H54 (cell line): ENCODE measurements around the gene FGD6.
"Not testable (repeated sequence)": the region's sequence is repeated elsewhere in the genome, so short reads cannot be mapped to it uniquely, and the experiment has no call there.

Experiments
- DNase-seq: peaks from one replicate; pipeline ENCODE4 v3.0.0; 2011; ENCODE audit warnings: low spot score, mixed read lengths; ENCODE audit not compliant: insufficient read length
- FAIRE-seq: peaks from 3 replicates; lab custom pipeline; 2011; peaks lifted over from hg19 to GRCh38; lab: Jason Lieb, UNC
- POLR2A ChIP-seq: IDR thresholded peaks from 2 replicates; pipeline ENCODE4 v1.6.1; 2011; ENCODE audit warnings: low read depth, mild to moderate bottlenecking, low read length

FGD6 gene

DNA sequence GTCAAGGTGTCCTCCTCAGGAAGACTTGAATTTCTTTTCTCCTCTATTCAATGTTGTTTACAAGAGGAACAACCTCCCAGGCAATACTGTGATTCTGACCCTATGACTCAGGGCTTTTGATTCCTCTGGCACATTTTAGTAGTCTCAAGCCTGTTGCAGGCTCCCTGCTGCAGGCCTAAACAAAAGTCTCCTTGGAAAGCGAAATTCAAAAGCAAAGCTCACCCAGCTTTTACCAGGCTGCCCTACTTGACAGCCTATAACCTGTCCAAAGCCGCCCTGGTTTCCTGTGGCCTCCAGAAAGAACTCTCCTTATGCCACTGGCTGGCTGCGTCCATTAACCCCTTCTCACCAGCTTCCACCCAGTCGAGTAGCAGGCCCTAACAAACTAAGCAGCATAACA lies 11.6 kb downstream of the FGD6 start:
- DNase-seq (peak; percentile 20), FAIRE-seq (peak; percentile 89)
- TF ChIP-seq POLR2A: no peak

DNA sequence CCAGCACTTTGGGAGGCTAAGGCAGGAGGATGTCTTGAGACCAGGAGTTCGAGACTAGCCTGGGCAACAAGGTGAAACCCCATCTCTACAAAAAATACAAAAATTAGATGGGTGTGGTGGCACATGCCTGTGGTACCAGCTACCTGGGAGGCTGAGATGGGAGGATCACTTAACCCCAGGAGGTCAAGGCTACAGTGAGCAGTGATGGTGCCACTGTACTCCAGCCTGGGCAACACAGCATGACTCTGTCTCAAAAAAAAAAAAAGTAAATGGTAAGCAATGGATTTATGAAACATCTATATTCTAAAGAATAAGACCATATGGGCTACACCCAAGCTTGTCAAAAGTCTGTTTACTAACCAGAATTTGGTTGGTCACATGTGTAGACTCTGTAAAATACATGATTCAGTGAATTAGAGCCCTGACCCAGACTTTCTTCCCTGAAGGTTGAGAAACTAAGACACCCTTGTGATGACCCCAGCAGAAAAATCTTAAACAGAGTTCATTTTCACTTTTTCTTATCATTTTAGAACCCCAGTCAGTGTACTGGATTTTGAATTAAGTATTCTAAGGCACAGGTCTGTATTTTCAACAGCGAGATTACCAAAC lies 12.1 kb downstream of the FGD6 start:
- no peak for FAIRE-seq
- DNase-seq: no peak
- TF ChIP-seq POLR2A: no peak

DNA sequence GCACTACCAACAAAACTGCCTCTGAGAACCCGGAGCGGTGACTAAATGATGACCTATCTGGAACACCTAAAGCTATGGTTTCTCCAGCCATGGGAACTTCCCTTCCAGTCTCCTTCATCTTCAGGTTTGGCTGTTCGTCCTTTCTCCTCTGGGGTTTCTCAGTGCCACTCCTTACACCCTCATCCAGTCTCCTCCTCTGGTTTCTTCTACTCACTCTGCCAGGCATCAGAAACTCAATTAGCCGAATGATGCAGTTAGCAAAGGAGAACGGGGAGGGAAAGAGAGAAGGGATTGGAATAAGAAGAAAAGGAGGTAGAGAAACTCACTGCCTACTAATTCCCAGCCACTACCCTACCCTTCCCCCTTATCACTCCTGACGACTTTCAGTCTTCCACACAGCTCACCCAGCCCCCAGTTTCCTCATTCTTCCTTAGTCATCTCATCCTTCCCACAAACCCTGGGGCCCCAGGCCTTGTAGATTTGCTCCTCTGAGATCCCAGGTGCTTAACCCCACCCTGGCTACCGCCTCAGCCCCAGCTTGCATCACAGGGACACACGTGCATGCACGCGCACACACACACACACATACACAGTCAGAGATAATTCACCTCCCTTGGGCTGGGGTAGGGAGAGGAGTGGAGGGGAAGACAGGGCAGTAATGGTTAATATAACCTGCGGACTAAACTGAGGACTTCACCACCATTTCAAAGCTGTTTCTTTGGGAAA lies 13.0 kb downstream of the FGD6 start:
- TF ChIP-seq POLR2A: no peak
- peak; percentile 98 for FAIRE-seq
- DNase-seq: peak; percentile 56

DNA sequence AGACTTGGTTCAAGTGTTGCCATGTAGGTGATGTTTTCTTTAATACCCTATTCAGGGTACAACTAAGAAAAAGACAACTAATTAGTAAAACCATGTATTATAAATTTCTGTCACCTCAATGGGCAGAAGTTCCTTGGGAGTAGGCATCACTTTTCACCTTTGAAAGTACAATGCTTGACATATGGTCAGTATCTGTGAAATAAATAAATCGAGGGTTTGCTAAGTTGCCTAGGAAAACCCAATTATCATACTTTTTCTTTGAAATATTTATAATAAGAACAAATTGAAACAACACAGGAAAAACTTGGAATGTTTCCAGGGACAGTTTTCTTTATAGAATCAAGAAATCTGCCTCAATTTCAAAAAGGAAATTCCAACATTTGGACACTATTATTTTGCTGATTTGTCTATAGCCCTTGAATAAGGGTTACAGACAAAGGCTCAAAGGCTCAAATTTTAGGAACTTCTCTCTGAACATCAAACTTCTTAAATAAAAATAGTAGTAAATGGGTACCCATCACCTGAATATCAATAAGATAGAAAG lies 13.7 kb downstream of the FGD6 start:
- FAIRE-seq (no peak), DNase-seq (no peak)
- TF ChIP-seq POLR2A: no peak

DNA sequence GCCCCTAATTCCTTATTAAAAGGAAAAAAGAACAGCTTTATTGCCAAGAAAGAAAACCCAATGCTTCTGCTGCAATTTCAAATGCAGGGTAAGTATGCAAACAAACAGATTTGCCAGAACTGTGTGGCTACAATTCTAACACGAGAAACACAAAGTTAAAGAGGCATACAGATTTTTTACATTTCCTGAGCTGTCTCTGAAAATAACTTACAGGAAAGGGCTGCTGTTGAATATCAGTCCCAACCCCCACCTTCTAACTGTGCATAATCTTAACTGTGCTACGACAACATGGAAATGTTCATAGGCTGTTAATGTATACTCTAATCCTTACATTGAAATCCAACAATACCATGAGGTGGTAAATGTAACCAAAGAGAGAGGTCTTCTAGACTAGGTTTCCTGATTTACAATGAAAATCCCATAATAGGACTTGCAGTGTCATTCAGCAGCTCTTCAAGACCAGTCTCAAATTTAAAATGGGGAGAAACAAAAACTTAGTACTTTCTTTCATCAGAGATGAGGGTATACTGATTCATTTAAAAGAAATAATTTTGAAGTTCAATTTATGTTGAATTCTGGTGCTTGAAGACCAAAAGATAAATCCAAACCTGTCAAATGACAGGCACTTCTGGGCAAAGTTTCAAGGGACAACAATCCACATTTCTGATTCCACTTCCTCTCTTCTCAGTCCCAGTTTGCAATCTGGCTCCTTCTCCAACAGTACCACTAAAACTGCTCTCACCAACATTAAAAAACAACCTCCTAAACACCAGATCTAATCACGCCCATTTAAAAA lies 14.4 kb downstream of the FGD6 start:
- TF ChIP-seq POLR2A: no peak
- FAIRE-seq (peak; percentile 79), DNase-seq (no peak)

DNA sequence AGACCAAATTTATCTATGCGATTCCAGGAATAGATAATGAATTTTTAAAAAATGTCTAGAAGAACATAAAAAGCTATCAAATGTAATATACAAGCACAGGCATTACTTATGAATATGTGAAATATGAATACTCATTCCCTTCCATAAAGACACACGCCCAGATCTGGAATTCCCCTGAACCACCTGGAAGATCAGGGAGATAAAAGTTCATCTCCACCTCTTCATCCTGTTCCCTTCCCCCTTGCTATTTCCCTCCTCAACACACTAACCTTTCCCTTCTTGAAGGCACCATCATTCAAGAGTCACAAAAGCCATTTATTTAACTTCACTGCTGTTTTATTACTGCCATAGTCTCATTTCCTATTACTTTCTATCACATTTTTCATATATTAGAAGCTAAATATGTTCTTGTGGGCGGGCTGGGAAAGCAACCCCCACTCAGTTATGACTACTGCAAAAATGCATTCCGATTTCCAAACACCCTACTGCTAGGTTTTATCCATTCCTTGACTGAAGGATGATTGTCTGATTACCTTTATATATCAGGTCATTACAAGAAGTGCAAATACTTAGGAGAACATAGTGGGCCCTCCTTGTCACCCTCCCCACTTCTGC lies 16.1 kb downstream of the FGD6 start:
- no peak for TF ChIP-seq POLR2A
- DNase-seq (no peak), FAIRE-seq (no peak)

DNA sequence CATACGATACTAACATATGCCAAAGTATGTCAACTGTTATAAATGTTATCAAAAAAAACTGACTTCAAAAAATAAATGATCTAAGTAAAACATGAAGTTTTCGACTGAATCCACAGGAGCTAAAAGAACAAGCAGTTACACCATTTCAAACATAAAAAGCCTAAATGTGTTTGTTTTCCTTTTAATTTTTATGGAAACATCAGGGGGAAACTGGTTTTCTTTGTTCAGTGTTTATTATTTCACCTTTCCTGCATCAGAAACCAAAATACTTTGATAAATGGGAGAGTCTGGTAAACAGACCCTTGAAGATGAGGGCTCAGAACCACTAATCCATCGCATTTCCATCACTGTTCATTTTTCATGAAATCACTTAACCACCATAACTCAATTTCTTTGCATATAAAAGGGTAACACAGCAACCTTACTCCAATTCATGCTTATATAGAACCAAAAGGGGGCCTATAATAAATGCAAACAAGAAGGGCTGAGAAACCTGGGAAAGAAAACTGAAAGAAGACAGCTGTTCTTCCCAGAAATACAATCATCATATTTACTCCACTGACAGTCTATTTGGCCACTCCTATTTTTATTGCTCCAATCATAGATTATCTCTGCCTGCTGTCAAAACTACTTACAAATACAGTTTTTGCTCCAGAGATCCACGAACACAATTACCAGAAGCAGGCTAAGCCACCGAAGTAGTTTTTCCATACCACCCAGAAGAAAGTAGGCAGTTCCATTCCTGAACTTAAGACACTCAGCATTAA lies 17.0 kb downstream of the FGD6 start:
- FAIRE-seq (peak; percentile 92), DNase-seq (no peak)
- no peak for TF ChIP-seq POLR2A

DNA sequence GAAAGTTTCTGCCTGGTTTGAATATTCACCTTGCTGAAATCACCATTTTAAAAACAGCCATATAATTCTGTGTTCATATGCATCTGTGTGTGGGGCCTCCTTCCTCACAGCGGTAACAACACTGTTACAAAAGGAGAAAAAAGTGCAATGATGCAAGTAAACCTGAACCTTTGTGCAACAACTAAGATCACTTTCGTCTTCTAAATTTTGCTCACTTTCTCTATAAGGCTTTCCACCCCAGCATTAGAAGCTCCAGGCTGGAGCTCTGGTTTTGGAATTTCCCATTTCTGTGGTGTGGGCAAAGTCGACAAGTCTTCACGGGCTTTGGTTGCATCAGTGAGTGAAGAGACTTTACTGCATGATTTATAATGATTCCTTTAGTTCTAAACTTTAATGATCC lies 18.4 kb downstream of the FGD6 start:
- no peak for TF ChIP-seq POLR2A
- FAIRE-seq (peak; percentile 67), DNase-seq (no peak)

DNA sequence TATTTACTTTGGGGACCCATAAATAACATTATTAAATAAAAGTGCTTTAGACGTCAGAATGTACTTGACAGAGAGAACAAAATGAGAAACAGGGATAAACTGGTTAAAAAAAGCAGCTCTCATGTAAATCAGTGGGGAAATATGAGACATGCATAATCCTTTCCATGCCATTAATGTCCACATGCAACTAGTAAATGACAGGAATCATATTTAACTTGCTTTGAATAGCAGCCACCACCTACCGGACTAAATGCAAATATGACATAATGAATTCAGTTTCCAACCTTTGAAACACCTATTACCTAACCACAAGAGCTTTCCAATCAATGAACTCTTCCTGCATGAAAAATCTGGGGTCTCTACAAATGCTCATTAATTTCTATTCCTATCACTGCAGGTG lies 19.6 kb downstream of the FGD6 start:
- no peak for TF ChIP-seq POLR2A
- no peak for DNase-seq
- FAIRE-seq: no peak

DNA sequence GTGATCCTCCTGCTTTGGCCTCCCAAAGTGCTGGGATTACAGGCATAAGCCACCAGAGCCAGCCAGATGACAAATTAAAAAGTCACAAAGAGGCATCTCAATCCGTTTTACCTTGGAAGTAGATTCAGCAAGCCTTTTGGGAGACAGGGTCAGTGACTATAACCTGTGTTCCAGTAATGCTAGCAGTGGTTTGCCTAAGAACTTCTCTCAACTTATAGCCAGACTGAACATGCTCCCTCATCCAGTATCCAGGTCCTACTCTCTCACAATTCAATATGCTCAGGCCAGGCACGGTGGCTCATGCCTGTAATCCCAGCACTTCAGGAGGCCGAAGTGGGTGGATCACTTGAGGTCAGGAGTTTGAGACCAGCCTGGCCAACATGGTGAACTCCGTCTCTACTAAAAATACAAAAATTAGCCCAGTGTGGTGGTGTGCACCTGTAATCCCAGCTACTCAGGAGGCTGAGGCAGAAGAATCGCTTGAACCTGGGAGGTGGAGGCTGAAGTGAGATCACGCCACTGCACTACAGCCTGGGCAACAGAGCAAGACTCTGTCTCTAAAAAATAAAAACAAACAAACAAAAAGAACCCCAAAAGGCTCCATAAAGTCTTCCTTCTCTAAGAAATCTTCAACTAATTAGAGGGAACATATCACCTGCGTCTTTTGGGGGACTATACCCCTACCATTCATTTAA lies 20.2 kb downstream of the FGD6 start:
- peak; percentile 15 for FAIRE-seq

DNA sequence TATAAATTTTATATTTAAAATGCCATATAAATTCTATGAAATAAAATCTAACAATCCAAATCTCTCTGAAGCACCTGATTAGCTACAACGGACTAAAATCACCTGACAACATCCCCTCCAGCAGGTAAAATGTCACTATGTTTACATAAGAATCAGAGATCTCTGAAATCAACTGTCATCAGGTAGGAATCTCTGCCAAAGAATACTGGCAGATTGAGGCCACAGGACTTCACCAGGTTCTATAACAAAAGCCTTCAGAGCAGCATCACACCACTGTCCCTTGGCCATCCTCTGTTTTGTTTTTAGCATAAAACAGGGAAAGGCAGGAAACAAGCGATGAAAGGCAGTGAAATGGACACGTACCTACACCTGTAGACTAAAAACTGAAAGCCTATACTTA lies 22.1 kb downstream of the FGD6 start:
- no peak for TF ChIP-seq POLR2A
- FAIRE-seq (no peak), DNase-seq (no peak)

More for the DNA sequence above, 20.2 kb downstream of the FGD6 start:
- not testable (repeated sequence) for DNase-seq

DNA sequence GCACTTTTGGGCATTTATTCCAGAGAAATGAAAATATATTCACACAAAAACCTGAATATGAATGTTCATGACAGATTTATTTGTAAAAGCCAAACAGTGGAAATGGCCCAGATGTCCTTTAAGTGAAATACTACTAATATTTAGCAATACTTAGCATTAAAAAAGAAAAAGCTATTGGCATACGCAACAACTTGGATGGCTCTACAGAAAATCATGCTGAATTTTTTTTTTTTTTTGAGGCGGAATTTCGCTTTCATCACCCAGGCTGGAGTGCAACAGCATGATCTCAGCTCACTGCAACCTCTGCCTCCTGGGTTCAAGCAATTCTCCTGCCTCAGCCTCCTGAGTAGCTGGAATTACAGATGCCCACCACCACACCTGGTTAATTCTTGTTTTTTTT lies 24.1 kb downstream of the FGD6 start:
- no peak for FAIRE-seq
- no peak for DNase-seq
- no peak for TF ChIP-seq POLR2A
